Kidney capillary endothelial cell (primary cell): Measurements from ENCODE around the gene TRABD.
A peak's percentile ranks its signal among the peaks of the same experiment; 100 is the strongest.

Source experiments
- DNase-seq: peaks from one replicate; pipeline ENCODE4 v3.0.0-alpha.2; 2018; ENCODE audit warnings: low spot score

Gene TRABD

GRCh38 chr22:50186761-50187523 lies 1.2 kb downstream of the TRABD start:
- no peak for DNase-seq

GRCh38 chr22:50188356-50188755 lies 2.6 kb downstream of the TRABD start:
- DNase-seq, result no peak

GRCh38 chr22:50189184-50189848 lies 3.6 kb downstream of the TRABD start:
- no peak for DNase-seq

- DNase-seq, result no peak
Measured at GRCh38 chr22:50189849-50190181, 4.1 kb downstream of the TRABD start.

GRCh38 chr22:50190182-50190940 lies 4.6 kb downstream of the TRABD start:
- peak; percentile 66 for DNase-seq

- DNase-seq, result peak; percentile 72
Measured at GRCh38 chr22:50190941-50191741, 5.4 kb downstream of the TRABD start.

GRCh38 chr22:50192436-50193204 lies 6.9 kb downstream of the TRABD start:
- DNase-seq, result no peak

- no peak for DNase-seq
Measured at GRCh38 chr22:50193621-50194020, 7.9 kb downstream of the TRABD start.

- DNase-seq, result no peak
Measured at GRCh38 chr22:50194037-50194805, 8.5 kb downstream of the TRABD start.

- no peak for DNase-seq
Measured at GRCh38 chr22:50196256-50196655, 10.5 kb downstream of the TRABD start.

GRCh38 chr22:50197000-50197800 lies 11.5 kb downstream of the TRABD start:
- DNase-seq, result no peak

GRCh38 chr22:50197856-50198623 lies 12.3 kb downstream of the TRABD start:
- DNase-seq, result no peak

GRCh38 chr22:50198624-50199017 lies 12.9 kb downstream of the TRABD start:
- DNase-seq, result no peak

- no peak for DNase-seq
Measured at GRCh38 chr22:50199251-50199721, 13.6 kb downstream of the TRABD start.

GRCh38 chr22:50199829-50200460 lies 14.2 kb downstream of the TRABD start:
- no peak for DNase-seq

- peak; percentile 68 for DNase-seq
Measured at GRCh38 chr22:50200461-50201190, 14.9 kb downstream of the TRABD start, which contains the start of gene SELENOO. Gene SELENOO, plus strand, starts transcription at chr22:50201011. Its CDS starts 26 bp downstream, at chr22:50201037.
